Stimulated activated naive CD8-positive, alpha-beta T cell treated with anti-CD3 and anti-CD28 coated beads, Interleukin-15, Interleukin-2, amounts not matched to agents 100 ng/mL and 50 ng/mL, for 24 hours (primary cell): ENCODE measurements around the gene OR8B4.
"Not testable (repeated sequence)": the region's sequence is repeated elsewhere in the genome, so short reads cannot be mapped to it uniquely, and the experiment has no call there.

Source experiments
- H3K27ac Mint-ChIP-seq: one replicate; pipeline ENCODE4 v1.8.0; 2021; ENCODE audit warnings: mild to moderate bottlenecking, mixed read lengths
- H3K27me3 Mint-ChIP-seq: one replicate; pipeline ENCODE4 v1.8.0; 2021; ENCODE audit warnings: mixed read lengths
- H3K36me3 Mint-ChIP-seq: one replicate; pipeline ENCODE4 v1.8.0; 2021; ENCODE audit warnings: low read depth, mixed read lengths
- H3K4me1 Mint-ChIP-seq: one replicate; pipeline ENCODE4 v1.8.0; 2021; ENCODE audit warnings: low read depth, mixed read lengths
- H3K4me3 Mint-ChIP-seq: one replicate; pipeline ENCODE4 v1.8.0; 2021; ENCODE audit warnings: mild to moderate bottlenecking, mixed read lengths
- H3K9me3 Mint-ChIP-seq: one replicate; pipeline ENCODE4 v1.8.0; 2021; ENCODE audit warnings: mixed read lengths

The OR8B4 gene

GRCh38 chr11:124441519-124441918 lies 16.8 kb upstream of the OR8B4 start:
- H3K4me3 Mint-ChIP-seq: no peak overlapping the region
- no peak overlapping the region for H3K27ac Mint-ChIP-seq
- H3K36me3 Mint-ChIP-seq: no peaks in the 10 kb centered on the region
- H3K9me3 Mint-ChIP-seq: no peaks in the 10 kb centered on the region
- no peaks in the 10 kb centered on the region for H3K4me1 Mint-ChIP-seq
- peaks cover 13% of the 10 kb centered on the region for H3K27me3 Mint-ChIP-seq

- Mint-ChIP-seq H3K4me3 (no peak overlapping the region), H3K27me3 (peaks cover 13% of the 10 kb centered on the region)
These were observed 16.4 kb upstream of the OR8B4 start for GRCh38 chr11:124441081-124441480.

GRCh38 chr11:124440608-124441007 lies 15.9 kb upstream of the OR8B4 start:
- no peak overlapping the region for H3K4me3 Mint-ChIP-seq

More at GRCh38 chr11:124441081-124441480, 16.4 kb upstream of the OR8B4 start:
- Mint-ChIP-seq H3K27ac (no peak overlapping the region), H3K36me3 (no peaks in the 10 kb centered on the region), H3K4me1 (no peaks in the 10 kb centered on the region), H3K9me3 (no peaks in the 10 kb centered on the region)

GRCh38 chr11:124434699-124435098 lies 10.0 kb upstream of the OR8B4 start:
- Mint-ChIP-seq H3K36me3 (no peaks in the 10 kb centered on the region), H3K27me3 (peaks cover 7% of the 10 kb centered on the region), H3K4me1 (no peaks in the 10 kb centered on the region), H3K9me3 (peaks cover under 1% of the 10 kb centered on the region), H3K4me3 (no peak overlapping the region), H3K27ac (no peak overlapping the region)

More at GRCh38 chr11:124440608-124441007, 15.9 kb upstream of the OR8B4 start:
- Mint-ChIP-seq H3K9me3 (no peaks in the 10 kb centered on the region), H3K27me3 (peaks cover 13% of the 10 kb centered on the region), H3K27ac (no peak overlapping the region), H3K36me3 (no peaks in the 10 kb centered on the region), H3K4me1 (no peaks in the 10 kb centered on the region)

- peaks cover 8% of the 10 kb centered on the region for H3K9me3 Mint-ChIP-seq
These were observed 4.9 kb upstream of the OR8B4 start for GRCh38 chr11:124429599-124429998.

GRCh38 chr11:124421043-124421442 lies 3.6 kb downstream of the OR8B4 start:
- Mint-ChIP-seq H3K4me3 (no peak overlapping the region), H3K27ac (no peak overlapping the region), H3K27me3 (peaks cover 26% of the 10 kb centered on the region), H3K36me3 (no peaks in the 10 kb centered on the region), H3K4me1 (no peaks in the 10 kb centered on the region), H3K9me3 (no peaks in the 10 kb centered on the region)

More at GRCh38 chr11:124429599-124429998, 4.9 kb upstream of the OR8B4 start:
- no peaks in the 10 kb centered on the region for H3K4me1 Mint-ChIP-seq
- peaks cover under 1% of the 10 kb centered on the region for H3K27me3 Mint-ChIP-seq
- H3K27ac Mint-ChIP-seq: no peak overlapping the region
- H3K4me3 Mint-ChIP-seq: no peak overlapping the region
- H3K36me3 Mint-ChIP-seq: no peaks in the 10 kb centered on the region

GRCh38 chr11:124415356-124415923 lies 9.2 kb downstream of the OR8B4 start:
- Mint-ChIP-seq H3K4me3 (no peak overlapping the region), H3K9me3 (no peaks in the 10 kb centered on the region), H3K36me3 (no peaks in the 10 kb centered on the region), H3K4me1 (no peaks in the 10 kb centered on the region), H3K27me3 (peaks cover 18% of the 10 kb centered on the region), H3K27ac (no peak overlapping the region)

- no peaks in the 10 kb centered on the region for H3K4me1 Mint-ChIP-seq
- H3K27ac Mint-ChIP-seq: no peak overlapping the region
- no peaks in the 10 kb centered on the region for H3K36me3 Mint-ChIP-seq
- H3K4me3 Mint-ChIP-seq: no peak overlapping the region
- H3K9me3 Mint-ChIP-seq: no peaks in the 10 kb centered on the region
- peaks cover 17% of the 10 kb centered on the region for H3K27me3 Mint-ChIP-seq
These were observed 14.8 kb downstream of the OR8B4 start for GRCh38 chr11:124409906-124410305.

- no peaks in the 10 kb centered on the region for H3K4me1 Mint-ChIP-seq
- no peaks in the 10 kb centered on the region for H3K36me3 Mint-ChIP-seq
- H3K27me3 Mint-ChIP-seq: peaks cover 11% of the 10 kb centered on the region
- H3K27ac Mint-ChIP-seq: no peak overlapping the region
- H3K4me3 Mint-ChIP-seq: no peak overlapping the region
- no peaks in the 10 kb centered on the region for H3K9me3 Mint-ChIP-seq
These were observed 19.1 kb downstream of the OR8B4 start for GRCh38 chr11:124405581-124405980.

- H3K36me3 Mint-ChIP-seq, H3K27ac Mint-ChIP-seq, H3K4me3 Mint-ChIP-seq, H3K9me3 Mint-ChIP-seq, H3K27me3 Mint-ChIP-seq, H3K4me1 Mint-ChIP-seq: not testable (repeated sequence)
These were observed 21.5 kb downstream of the OR8B4 start for GRCh38 chr11:124403186-124403585.

GRCh38 chr11:124402326-124402922 lies 22.2 kb downstream of the OR8B4 start:
- Mint-ChIP-seq H3K27me3 (peaks cover 3% of the 10 kb centered on the region), H3K9me3 (no peaks in the 10 kb centered on the region), H3K4me1 (no peaks in the 10 kb centered on the region), H3K4me3 (no peak overlapping the region), H3K36me3 (no peaks in the 10 kb centered on the region), H3K27ac (no peak overlapping the region)

GRCh38 chr11:124398924-124399323 lies 25.7 kb downstream of the OR8B4 start, which contains the start of gene OR8B3:
OR8B3 (minus strand) TSS chr11:124399024; CDS start chr11:124397351, 1,673 bp downstream.
- Mint-ChIP-seq H3K4me1 (no peaks in the 10 kb centered on the region), H3K9me3 (no peaks in the 10 kb centered on the region), H3K36me3 (no peaks in the 10 kb centered on the region), H3K27ac (no peak within 1 kb of the TSS), H3K4me3 (no peak within 1 kb of the TSS), H3K27me3 (peaks cover 3% of the 10 kb centered on the region)

- H3K4me1 Mint-ChIP-seq, H3K27me3 Mint-ChIP-seq, H3K4me3 Mint-ChIP-seq, H3K9me3 Mint-ChIP-seq, H3K36me3 Mint-ChIP-seq, H3K27ac Mint-ChIP-seq: not testable (repeated sequence)
These were observed 27.8 kb downstream of the OR8B4 start for GRCh38 chr11:124396847-124397246.

GRCh38 chr11:124394408-124394807 lies 30.3 kb downstream of the OR8B4 start:
- Mint-ChIP-seq H3K9me3 (no peaks in the 10 kb centered on the region), H3K4me1 (no peaks in the 10 kb centered on the region), H3K27ac (no peak overlapping the region), H3K27me3 (peaks cover 8% of the 10 kb centered on the region), H3K4me3 (no peak overlapping the region), H3K36me3 (no peaks in the 10 kb centered on the region)

GRCh38 chr11:124384399-124384798 lies 40.3 kb downstream of the OR8B4 start, which contains the start of gene OR8B2:
OR8B2 (minus strand) TSS chr11:124384499; CDS start chr11:124383343, 1,156 bp downstream.
- no peak within 1 kb of the TSS for H3K4me3 Mint-ChIP-seq
- no peaks in the 10 kb centered on the region for H3K4me1 Mint-ChIP-seq
- no peaks in the 10 kb centered on the region for H3K36me3 Mint-ChIP-seq

GRCh38 chr11:124382857-124383256 lies 41.8 kb downstream of the OR8B4 start:
- H3K9me3 Mint-ChIP-seq, H3K36me3 Mint-ChIP-seq, H3K27me3 Mint-ChIP-seq, H3K4me3 Mint-ChIP-seq, H3K4me1 Mint-ChIP-seq, H3K27ac Mint-ChIP-seq: not testable (repeated sequence)

More at GRCh38 chr11:124384399-124384798, 40.3 kb downstream of the OR8B4 start, which contains the start of gene OR8B2:
- Mint-ChIP-seq H3K27me3 (peaks cover 3% of the 10 kb centered on the region), H3K9me3 (no peaks in the 10 kb centered on the region), H3K27ac (no peak within 1 kb of the TSS)
